KOPT-K1 (cell line): ENCODE data around the gene COL27A1.

ENCODE experiments used
- H3K27ac ChIP-seq: fragments of 200-600 bp; sonication (generic); 2 replicates; pipeline ENCODE4 v1.5.1; 2016; ENCODE audit warnings: antibody characterized with exemption, mild to moderate bottlenecking, low read depth, low read length; ENCODE audit not compliant: poor library complexity, severe bottlenecking
- H3K36me3 ChIP-seq: fragments of 200-600 bp; sonication (generic); 2 replicates; pipeline ENCODE4 v1.5.1; 2017; ENCODE audit warnings: antibody characterized with exemption, mild to moderate bottlenecking, low read length, moderate library complexity; ENCODE audit not compliant: insufficient read depth
- H3K9me3 ChIP-seq: fragments of 200-600 bp; sonication (generic); 2 replicates; pipeline ENCODE4 v1.5.1; 2017; ENCODE audit warnings: antibody characterized with exemption, low read length, mild to moderate bottlenecking; ENCODE audit not compliant: insufficient read depth, poor library complexity, severe bottlenecking

Gene COL27A1

DNA sequence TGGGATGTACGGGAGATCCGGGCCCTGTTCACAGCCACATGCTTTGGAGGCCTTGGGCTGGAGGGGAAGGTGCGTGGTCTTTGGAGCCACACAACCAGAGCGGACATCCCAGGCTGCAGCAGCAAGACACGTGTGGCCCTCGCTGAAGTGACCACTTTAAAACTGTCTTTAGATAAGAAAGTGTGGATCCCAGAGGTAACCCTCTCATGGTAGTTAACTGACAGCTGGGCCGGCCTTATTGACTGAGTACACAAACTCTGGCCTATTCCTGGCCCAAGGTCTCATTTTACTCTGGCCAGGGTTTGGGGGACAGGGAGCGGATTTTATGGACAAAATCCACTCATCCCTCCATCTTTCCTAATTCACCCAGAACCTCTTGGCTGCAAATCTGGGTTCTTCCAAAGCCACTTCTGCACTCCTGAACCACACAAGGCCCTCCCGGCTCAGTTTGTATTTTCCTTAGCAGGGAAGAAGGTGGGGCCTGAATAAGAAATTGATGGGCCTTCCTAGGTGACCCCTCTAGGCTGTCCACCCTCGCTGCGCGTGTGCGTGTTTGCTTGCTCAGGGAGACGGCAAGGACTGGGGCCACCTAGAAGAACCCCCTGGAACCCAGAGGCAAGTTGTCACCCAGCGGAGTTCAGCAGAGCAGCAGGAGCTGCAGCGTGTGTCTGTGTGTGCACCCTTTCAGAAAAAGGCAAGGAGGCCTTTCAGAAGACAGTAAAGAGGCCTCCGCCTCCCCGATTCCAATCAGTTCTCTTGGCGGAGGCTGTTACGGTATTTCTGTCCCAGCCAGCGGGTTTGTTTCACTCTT lies 94.3 kb downstream of the COL27A1 start:
- Histone ChIP-seq H3K27ac (no peak overlapping the region), H3K36me3 (no peaks in the 10 kb centered on the region), H3K9me3 (no peaks in the 10 kb centered on the region)

DNA sequence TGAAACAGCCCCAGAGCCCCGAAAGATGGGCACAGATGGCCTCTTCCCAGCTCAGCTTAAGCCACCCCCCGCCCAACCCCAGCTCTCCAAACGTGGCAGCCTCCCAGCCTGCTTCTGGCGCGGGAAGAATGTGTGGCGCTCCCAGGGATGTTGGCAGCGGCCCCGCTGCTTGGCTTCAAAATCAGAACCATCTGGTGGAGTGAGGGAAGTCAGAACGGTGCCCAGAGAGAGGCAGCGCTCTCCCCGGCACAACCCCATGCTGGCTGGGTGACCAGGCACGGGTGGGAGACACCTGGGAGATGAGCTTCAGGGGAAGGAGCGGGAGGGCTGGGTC lies 94.9 kb downstream of the COL27A1 start:
- Histone ChIP-seq H3K36me3 (no peaks in the 10 kb centered on the region), H3K9me3 (no peaks in the 10 kb centered on the region), H3K27ac (no peak overlapping the region)

DNA sequence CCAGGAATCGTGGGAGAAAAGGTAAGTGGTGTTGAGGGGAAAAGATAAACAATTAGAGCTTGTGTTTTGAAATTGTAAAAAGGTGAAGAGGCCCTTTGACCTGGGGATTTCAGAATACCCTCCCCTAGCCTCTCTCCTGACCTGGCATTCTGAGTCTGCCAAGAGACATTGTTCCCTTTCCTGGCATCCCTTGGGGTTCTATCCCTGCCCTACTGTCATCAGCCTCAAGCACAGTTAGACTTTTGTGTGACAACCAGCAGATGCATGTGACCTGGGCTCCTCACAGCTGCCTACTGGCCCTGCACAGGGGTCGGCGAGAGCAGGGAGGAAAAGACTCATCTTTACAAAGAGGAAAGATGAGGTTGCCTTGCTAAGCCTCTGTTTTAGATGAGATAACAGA lies 95.3 kb downstream of the COL27A1 start:
- H3K36me3 ChIP-seq, result no peaks in the 10 kb centered on the region
- no peak overlapping the region for H3K27ac ChIP-seq
- H3K9me3 ChIP-seq, result no peaks in the 10 kb centered on the region

DNA sequence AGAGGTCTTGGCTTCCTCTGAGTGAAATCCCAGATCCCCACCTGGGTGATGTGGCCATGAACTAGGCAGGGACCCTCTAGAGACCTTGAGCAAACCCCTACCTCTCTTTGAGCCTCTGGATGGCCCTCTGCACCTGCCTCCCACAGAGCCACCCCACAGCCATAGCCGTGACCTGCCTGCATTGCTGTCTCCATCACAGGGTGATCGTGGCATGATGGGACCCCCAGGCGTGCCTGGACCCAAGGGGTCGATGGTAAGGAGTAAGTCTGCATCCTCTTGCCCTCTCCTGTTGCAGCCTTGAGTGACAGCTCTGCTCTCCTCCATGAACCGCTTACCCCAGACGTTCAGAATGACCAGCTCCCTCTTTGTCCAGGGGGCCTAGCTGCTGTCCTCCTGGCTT lies 97.1 kb downstream of the COL27A1 start:
- H3K27ac ChIP-seq, result no peak overlapping the region
- no peaks in the 10 kb centered on the region for H3K9me3 ChIP-seq
- H3K36me3 ChIP-seq, result no peaks in the 10 kb centered on the region

- Histone ChIP-seq H3K36me3 (no peaks in the 10 kb centered on the region), H3K27ac (no peak overlapping the region), H3K9me3 (no peaks in the 10 kb centered on the region)
These were observed 101.5 kb downstream of the COL27A1 start for GRCh38 chr9:114256827-114257328.

DNA sequence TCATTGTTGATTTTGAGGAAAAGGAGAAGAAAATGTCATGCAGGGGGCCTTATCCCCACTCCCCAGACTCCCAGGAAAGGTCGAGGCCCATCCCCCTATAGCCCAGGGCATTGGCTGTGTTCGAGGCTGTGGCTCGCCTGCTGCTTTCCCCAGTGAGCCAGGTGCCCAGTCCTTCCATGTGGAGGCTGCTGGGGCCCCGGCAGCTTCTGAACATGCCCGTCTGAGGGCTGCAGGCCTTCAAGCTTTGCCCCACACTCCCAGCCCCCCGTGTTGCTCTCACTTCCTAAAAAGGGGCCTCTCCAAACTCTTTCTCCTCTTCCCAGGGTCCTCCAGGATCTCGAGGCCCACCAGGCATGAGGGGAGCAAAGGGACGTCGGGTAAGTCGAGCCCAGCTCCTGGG lies 102.9 kb downstream of the COL27A1 start:
- H3K36me3 ChIP-seq, result no peaks in the 10 kb centered on the region
- no peaks in the 10 kb centered on the region for H3K9me3 ChIP-seq
- H3K27ac ChIP-seq, result no peak overlapping the region

DNA sequence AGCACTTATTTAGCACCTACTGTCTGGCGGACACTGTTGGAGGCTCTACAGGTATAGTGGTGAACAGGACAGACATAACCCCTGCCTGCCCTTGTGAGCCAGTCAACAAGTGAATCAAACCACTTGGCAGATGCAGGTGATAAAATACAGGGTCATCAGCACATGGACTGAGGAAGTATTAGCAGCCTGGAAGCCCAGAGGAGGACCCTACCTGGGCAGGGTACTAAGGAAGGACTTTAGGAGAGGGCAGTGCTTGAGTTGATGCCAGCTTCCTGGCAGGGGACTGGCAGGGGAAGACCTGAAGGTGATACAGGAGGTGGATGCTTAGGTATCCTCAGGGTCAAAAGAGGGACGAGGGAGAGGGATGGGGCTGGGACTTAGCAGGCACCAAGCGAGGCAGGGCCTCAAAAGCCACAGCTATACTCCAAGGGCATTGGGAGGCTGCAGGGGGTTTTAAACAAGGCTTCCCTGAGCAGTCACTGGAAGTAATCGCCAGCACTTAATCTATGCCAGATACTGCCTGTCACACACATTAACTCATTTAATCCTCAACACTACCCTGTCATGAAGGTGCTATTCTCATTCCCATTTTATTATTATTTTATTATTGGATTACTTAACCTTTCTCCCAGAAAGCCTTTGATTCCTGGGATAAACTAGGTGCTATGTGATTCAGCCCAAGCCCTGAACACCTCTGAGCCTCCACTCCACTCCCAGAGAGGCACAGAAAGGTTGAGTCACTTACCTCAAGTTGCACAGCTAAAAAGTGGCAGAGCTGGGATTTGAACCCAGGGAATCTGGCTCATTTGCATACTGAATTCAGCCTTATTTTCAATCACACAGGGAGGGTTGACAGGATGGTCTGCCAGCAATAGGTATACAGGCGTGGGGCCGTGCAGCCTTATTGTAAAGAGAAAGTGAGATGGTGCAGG lies 103.8 kb downstream of the COL27A1 start:
- no peaks in the 10 kb centered on the region for H3K36me3 ChIP-seq
- no peaks in the 10 kb centered on the region for H3K9me3 ChIP-seq
- H3K27ac ChIP-seq, result no peak overlapping the region

- Histone ChIP-seq H3K27ac (no peak overlapping the region), H3K36me3 (no peaks in the 10 kb centered on the region), H3K9me3 (no peaks in the 10 kb centered on the region)
These were observed 104.6 kb downstream of the COL27A1 start for GRCh38 chr9:114259798-114260523.

DNA sequence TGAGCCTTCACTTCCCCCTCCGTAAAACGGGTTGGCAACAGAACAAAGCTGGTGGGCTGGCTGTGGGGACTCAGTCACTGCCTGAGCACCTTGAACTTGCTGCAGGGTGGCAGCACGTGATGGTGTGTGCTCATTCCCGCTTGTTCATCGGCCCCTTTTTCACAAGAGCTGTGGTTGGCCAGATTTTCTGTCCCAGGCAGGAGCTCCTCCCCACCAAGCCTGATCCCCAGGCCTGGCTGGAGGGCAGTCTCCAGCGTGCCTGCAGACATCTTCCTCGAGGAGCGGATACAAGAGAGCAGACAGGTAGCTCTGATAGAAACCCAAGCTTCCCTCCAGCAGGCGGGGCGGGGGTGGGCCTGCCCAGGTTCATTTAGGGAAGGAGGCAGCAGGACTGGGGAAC lies 105.7 kb downstream of the COL27A1 start:
- H3K27ac ChIP-seq, result no peak overlapping the region
- H3K9me3 ChIP-seq, result no peaks in the 10 kb centered on the region

DNA sequence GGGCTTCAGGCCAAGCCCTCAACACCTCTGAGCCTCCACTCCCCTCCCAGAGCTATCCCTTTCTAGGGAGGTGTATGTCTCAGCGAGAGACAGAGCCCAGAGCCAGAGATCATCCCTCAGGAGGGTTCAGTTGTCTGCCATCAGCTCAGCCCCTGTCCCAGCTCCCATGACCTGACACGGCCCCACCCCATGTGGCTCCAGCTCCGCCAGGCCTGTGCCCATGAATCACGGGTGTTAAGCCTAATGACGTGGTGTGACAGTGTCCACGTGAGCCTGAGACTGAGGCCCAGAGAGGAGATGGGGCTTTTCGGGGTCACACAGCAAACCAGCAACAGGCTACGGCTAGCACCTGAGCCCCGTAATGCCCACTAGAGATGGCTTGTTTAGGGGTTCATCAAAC lies 106.7 kb downstream of the COL27A1 start:
- Histone ChIP-seq H3K27ac (no peak overlapping the region), H3K36me3 (no peaks in the 10 kb centered on the region), H3K9me3 (no peaks in the 10 kb centered on the region)

More for the DNA sequence above, 105.7 kb downstream of the COL27A1 start:
- H3K36me3 ChIP-seq, result no peaks in the 10 kb centered on the region

DNA sequence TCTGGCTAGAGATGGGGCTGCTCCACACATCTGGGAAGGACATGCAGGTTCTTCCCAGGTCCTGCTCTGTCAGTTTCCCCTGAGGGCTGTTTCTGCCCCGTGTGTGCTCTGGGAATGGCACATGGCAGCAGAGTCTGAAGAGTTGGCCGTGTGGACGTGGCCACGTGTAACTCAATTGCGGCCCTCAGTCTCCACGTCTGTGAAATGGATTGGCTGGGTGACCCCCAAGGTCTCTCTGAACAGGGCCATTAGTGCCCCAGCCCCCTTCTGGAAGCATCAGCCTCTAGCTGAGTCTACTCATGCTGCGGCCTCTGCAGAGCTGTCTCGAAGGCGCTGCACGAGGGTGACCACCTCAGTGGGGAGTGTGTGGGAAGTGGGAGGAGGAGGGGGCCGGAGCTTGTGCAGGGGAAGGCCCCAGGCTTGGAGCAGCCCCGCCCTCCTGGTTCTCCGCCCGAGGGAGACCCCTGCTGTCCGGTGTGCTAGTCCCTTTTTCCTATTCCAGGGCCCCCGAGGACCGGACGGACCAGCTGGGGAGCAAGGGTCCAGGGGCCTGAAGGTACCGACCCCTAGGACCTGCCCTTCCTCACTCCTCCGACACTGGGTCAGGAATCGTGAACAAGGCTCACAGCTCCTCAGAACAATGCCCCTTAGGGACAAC lies 108.6 kb downstream of the COL27A1 start:
- Histone ChIP-seq H3K27ac (no peak overlapping the region), H3K36me3 (no peaks in the 10 kb centered on the region), H3K9me3 (no peaks in the 10 kb centered on the region)

- no peaks in the 10 kb centered on the region for H3K9me3 ChIP-seq
- H3K36me3 ChIP-seq, result no peaks in the 10 kb centered on the region
- no peak overlapping the region for H3K27ac ChIP-seq
These were observed 109.6 kb downstream of the COL27A1 start for GRCh38 chr9:114264806-114265550.

DNA sequence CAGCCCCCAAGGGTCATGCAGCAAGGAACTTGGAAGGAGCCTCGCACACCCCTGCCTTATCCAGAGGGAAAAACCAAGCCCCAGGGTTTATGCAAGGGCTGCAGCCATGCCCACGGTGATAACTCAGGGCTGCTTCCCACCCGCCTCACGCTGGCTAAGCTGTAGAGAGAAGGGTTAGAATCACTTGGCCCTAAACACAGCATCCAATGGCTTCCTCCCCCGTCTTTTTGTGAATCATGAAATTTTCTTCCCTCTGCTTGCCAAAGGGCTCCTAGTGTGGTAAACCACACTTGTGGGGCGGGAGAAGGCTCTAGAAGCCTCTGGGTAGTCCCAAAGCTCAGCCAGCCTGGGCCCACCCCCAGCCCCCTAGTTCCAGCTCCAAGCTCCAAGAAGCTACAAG lies 111.6 kb downstream of the COL27A1 start:
- Histone ChIP-seq H3K9me3 (no peaks in the 10 kb centered on the region), H3K36me3 (no peaks in the 10 kb centered on the region), H3K27ac (no peak overlapping the region)

DNA sequence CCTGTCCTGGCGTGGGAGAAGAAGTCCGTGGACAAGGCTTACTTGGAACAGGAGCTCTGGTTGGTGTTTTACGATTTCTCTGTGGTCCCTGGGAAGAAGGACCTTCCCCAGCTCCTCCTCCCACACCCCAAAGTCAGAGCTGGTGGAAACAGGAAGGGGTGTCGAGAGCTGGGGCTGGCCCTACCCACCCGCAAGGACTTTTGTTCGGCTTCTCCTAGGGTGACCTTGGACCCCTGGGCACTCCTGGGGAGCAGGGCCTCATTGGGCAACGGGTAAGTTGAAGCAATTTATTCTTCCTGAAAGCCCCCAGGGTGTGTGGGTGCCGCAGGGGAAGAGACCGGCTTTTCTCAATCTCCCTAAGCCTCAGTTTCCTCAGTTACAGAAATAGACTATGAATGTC lies 113.7 kb downstream of the COL27A1 start:
- Histone ChIP-seq H3K9me3 (no peaks in the 10 kb centered on the region), H3K27ac (no peak overlapping the region), H3K36me3 (no peaks in the 10 kb centered on the region)
